ENCODE results near the gene C2CD4A.

The C2CD4A gene

DNA sequence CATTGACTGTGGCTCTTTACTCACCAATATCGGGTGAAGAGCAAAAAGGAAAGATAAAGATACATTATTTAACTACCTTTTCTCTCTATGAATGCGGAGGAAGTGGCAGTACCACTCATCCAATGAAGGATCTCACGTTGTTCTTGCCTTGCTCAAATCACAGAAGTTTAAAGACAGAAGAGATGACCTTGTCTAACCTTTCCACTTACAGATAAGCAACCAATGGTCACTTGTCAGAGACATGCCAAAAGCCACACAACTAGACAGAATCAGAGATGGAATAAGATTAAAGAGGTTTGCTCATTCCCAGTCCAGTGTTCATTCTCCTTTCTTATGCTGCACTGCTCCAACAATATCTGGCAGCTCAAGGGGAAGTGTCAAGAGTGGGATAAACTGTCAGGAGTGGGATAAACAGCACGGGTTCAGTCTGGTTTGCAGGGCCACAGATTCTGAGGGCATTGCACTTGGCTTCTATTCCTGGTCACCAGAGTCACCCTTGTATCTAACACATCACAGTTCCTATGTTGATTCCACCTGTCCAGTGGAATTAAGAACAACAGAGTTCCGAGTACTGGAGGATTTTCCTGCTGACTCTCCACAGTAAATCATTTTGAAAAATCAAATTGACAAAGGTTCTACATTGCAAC, 13.2 kb upstream of the C2CD4A start:
- H3K4me3 ChIP-seq (ENCODE audit: low read length) = no peak overlapping the region
- DNase-seq (ENCODE audit: low read depth) = no peak
- TF ChIP-seq, protein P1, sequence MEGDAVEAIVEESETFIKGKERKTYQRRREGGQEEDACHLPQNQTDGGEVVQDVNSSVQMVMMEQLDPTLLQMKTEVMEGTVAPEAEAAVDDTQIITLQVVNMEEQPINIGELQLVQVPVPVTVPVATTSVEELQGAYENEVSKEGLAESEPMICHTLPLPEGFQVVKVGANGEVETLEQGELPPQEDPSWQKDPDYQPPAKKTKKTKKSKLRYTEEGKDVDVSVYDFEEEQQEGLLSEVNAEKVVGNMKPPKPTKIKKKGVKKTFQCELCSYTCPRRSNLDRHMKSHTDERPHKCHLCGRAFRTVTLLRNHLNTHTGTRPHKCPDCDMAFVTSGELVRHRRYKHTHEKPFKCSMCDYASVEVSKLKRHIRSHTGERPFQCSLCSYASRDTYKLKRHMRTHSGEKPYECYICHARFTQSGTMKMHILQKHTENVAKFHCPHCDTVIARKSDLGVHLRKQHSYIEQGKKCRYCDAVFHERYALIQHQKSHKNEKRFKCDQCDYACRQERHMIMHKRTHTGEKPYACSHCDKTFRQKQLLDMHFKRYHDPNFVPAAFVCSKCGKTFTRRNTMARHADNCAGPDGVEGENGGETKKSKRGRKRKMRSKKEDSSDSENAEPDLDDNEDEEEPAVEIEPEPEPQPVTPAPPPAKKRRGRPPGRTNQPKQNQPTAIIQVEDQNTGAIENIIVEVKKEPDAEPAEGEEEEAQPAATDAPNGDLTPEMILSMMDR (IDR thresholded peaks at IDR 0.05; ENCODE audit: insufficient read depth, low read depth, low read length, missing control alignments) = no peak

DNA sequence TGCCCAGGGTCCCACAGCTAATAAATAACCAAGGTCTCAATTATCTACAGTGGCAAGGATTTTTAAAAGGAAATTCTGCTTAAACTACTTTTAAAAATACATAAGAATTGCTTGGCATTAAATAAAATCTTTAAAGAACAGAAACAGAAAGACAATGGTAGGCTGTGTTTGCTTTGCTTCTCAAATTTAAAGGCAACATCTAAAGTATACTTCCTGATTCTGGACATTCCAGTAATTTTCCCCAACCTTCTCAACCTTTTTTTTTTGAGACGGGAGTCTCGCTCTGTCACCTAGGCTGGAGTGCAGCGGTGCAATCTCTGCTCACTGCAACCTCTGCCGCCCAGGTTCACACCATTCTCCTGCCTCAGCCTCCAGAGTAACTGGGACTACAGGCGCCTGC, 11.8 kb upstream of the C2CD4A start:
- DNase-seq (ENCODE audit: low read depth) = no peak
- TF ChIP-seq, protein P1 (IDR thresholded peaks at IDR 0.05; ENCODE audit: insufficient read depth, low read depth, low read length, missing control alignments) = no peak
- no peak overlapping the region for H3K4me3 ChIP-seq (ENCODE audit: low read length)

DNA sequence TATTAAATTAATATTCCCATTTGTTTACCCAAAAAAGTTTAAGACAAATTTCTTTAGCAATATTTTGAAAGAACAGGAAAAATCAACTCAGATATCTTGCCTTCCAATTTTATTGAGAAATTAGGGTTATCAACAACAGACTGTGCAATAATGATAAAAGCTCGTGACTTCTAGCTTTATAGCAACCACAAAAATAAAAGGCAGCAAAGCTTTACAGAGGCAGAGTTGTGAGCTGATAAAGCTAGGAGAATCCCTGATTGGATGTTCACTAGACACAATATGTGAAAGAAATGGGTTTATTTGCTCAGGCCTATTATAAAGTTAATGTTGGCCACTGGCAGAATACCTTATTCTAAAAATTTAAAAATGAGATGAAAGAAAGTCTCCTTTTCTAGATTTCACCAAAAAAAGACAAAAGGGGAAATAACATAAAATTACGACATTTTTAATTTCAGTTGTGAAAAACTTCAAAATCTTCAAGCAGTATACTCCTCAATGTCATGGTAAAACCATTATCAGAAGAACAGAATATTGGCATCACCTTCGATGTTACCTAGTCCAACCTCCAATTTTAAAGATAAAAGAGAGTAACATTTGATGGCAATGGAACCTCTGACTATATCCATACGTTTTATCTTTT, 9.3 kb upstream of the C2CD4A start:
- TF ChIP-seq, protein P1 (IDR thresholded peaks at IDR 0.05; ENCODE audit: insufficient read depth, low read depth, low read length, missing control alignments) = no peak

DNA sequence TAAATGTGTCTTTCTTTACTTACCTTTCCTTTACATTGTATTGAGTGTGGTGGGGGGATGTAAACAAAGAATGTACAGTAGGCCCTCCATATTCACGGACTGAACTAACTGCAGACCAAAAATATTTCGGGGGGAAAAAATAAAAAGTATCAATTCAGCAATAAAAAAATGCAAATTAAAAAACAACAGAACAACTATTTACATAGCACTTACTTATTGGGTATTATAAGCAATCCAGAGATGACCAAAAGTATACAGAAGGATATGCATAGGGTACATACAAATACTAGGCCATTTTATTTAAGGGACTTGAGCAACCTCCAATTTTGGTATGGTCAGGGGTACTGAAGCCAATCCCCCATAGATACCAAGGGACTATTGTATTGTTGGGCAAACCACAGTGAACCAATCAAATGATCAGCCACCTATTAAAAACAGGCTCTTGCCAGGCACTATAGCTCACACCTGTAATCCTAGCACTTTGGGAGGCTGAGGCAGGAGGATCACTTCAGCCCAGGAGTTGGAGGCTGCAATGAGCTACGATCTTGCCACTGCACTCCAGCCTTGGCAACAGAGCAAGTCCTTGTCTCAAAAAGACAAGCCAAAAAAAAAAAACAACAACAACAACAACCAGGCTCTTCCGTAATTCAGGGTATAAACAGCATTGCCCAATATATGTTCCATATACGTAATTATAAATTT, 8.3 kb upstream of the C2CD4A start:
- H3K4me3 ChIP-seq (ENCODE audit: low read length) = no peak overlapping the region
- TF ChIP-seq, protein P1 (IDR thresholded peaks at IDR 0.05; ENCODE audit: insufficient read depth, low read depth, low read length, missing control alignments) = no peak

More for the DNA sequence above, 9.3 kb upstream of the C2CD4A start:
- no peak for DNase-seq (ENCODE audit: low read depth)
- no peak overlapping the region for H3K4me3 ChIP-seq (ENCODE audit: low read length)

DNA sequence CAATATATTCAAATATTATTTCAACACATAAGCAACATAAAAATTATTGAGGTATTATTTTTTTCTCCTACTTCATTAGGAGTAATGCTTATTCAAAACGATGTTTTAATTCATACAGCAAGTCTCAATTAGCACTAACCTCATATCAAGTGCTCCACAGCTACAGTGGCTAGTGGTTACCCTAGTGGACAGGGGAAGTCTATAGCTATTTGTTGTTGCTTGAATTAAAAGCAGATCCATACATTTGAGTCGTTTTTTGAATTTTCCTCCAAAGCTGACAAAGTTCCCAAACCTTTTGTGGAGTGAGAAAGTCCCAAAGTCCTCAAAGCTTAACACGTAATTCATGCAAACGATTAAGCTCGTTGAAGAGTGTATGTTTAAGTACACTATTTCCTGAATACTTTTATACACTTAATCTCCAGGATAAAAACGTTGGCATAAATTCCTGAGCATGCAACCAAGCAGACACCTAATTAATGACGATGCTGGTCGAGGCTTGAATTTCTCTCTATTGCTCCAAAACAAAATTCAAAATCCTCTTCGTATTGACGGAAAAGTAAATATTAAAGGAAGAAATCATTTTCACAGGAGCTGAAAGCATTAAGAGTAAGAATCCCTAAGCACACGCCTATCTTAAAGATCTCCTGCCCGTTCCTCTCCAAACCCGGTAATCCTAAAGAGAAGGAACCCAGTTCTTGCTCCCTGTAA, 7.5 kb upstream of the C2CD4A start:
- TF ChIP-seq, protein P1 (IDR thresholded peaks at IDR 0.05; ENCODE audit: insufficient read depth, low read depth, low read length, missing control alignments) = peak; percentile 31
- peak overlapping the region; percentile 78 for H3K4me3 ChIP-seq (ENCODE audit: low read length)
- peak; percentile 16 for DNase-seq (ENCODE audit: low read depth)

More for the DNA sequence above, 8.3 kb upstream of the C2CD4A start:
- no peak for DNase-seq (ENCODE audit: low read depth)

DNA sequence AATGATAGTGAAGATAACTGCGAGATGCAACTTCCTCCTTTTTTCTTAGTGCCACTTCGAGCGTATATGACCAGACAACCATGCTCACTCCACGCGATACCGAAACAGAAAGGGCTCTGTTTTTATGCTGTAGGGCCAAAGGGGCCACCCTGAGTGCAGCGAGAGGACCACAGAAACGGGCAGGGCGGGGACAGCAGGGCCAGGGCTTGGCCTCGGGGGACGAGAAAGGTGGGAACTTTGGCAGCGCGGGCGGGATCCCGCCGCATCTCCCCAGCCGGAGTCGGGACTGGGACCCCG, 7.0 kb upstream of the C2CD4A start:
- DNase-seq (ENCODE audit: low read depth) = peak; percentile 47
- H3K4me3 ChIP-seq (ENCODE audit: low read length) = peak overlapping the region; percentile 78
- TF ChIP-seq, protein P1 (IDR thresholded peaks at IDR 0.05; ENCODE audit: insufficient read depth, low read depth, low read length, missing control alignments) = no peak
